Measurements from ENCODE around the gene NT5C3B. TPM values are rescaled to one million over a fixed set of nuclear protein-coding genes. Genes with fewer than 3 reads are reported as not detected.
"Not testable (repeated sequence)": the region's sequence is repeated elsewhere in the genome, so short reads cannot be mapped to it uniquely, and the experiment has no call there.

NT5C3B gene
- total and polyA plus RNA-seq, 2 experiments from 2014 or later: 59.3 to 69.8 TPM

DNA sequence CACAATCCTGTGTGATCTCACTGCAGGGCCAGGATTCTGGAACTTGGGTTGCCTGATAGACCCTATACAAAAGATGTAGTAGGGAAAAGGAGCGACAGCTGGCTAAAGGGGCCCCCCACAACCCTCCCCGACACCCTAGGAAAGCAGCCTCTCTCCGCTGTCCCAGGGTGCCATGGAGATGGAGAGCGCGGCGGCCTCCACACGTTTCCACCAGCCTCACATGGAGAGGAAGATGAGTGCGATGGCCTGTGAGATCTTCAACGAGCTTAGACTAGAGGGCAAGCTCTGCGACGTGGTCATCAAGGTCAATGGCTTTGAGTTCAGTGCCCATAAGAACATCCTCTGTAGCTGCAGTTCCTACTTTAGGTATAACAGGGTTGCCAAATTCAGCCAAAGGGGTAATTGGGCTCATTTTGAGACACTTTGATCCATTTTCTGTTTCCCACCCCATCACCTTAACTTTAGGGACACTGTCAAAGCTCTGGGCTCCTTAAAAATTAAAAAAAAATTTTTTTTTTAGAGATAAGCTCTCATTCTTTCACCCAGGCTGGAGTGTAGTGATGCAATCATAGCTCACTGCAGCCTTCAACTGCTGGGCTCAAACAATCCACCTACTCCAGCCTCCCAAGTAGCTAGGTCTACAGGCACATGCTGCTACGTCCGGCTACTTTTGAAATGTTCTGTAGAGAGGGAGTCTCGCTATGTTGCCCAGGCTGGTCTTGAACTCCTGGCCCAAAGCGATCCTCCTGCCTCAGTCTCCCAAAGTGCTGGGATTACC lies 1.9 kb upstream of the NT5C3B start, which contains the start of gene KLHL10:
KLHL10 (plus strand) TSS at position 65 of the 778 bp plus-strand sequence; CDS start at position 173, 108 bp downstream.
- Histone ChIP-seq H3K27me3 (replicated peaks; ENCODE audit: insufficient read depth) (no peaks in the 10 kb centered on the region), H3K4me1 (ENCODE audit: insufficient read depth) (0 out of 2 replicates have a peak, but pooled peaks cover 5% of the 10 kb centered on the region), H2AFZ (peak within 1 kb of the TSS; percentile 93), H3K9me3 (ENCODE audit: low read depth) (no peaks in the 10 kb centered on the region), H3K27ac (no peak within 1 kb of the TSS), H3K9ac (peak within 1 kb of the TSS; percentile 82), H3K9me2 (ENCODE audit: insufficient read depth) (no peaks in the 10 kb centered on the region), H3K79me2 (ENCODE audit: insufficient read depth) (peaks cover 16% of the 10 kb centered on the region), H3K4me3 (peak within 1 kb of the TSS; percentile 80), H4K20me1 (ENCODE audit: insufficient read depth) (no peaks in the 10 kb centered on the region), H3F3A (ENCODE audit: insufficient read depth) (no peaks in the 10 kb centered on the region), H3K4me2 (ENCODE audit: unreplicated experiment) (peak within 1 kb of the TSS; percentile 81), H3K36me3 (ENCODE audit: low read depth) (no peaks in the 10 kb centered on the region; the same call in 1 of the 2 replicates)
- WGBS, 2 experiments (ENCODE audit: low coverage in 1 of 2, low lambda C conversion rate in 2 of 2, missing lambda C conversion rate in 2 of 2): 92% methylated on average over 15 of the region's 15 CpGs
- in situ Hi-C loops (cut with MboI): no loop called here
- DNase-seq: no peak
- no peak for TF ChIP-seq EZH2 (IDR thresholded peaks at IDR 0.05; ENCODE audit: insufficient read depth, poor library complexity, severe bottlenecking)
- no peak for TF ChIP-seq EZH2phosphoT487 (IDR thresholded peaks at IDR 0.05; ENCODE audit: insufficient read depth, low read depth)

DNA sequence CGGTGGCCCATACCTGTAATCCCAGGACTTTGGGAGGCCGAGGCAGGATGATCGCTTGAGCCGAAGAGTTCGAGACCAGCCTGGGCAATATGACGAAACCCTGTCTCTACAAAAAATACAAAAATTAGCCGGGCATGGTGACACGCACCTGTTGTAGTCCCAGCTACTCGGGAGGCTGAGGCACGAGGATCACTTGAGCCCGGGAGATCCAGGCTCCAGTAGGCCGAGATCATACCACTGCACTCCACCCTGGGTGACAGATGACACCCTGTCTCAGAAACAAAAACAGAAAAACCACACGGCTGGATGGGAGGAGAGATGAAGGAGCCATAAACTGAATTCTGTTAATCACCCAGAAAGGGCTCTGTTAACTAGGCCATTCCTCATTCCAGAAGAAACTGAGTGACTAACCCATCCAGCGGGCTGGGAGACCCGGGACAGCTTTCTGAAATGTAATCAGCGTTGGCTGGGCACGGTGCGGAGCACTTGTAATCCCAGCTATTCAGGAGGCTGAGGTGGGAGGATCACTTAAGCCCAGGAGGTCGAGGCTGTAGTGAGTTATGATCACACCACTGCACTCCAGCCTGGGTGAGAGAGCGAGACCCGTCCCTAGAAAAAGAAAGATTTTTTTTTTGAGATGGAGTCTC lies 641 bp upstream of the NT5C3B start:
- DNase-seq: peak; percentile 38
- peak overlapping the region; percentile 82 for H3K9ac ChIP-seq
- 34 to 39% methylated on average over 21 of the region's 21 CpGs for WGBS, 2 experiments (ENCODE audit: low coverage in 1 of 2, low lambda C conversion rate in 2 of 2, missing lambda C conversion rate in 2 of 2)

DNA sequence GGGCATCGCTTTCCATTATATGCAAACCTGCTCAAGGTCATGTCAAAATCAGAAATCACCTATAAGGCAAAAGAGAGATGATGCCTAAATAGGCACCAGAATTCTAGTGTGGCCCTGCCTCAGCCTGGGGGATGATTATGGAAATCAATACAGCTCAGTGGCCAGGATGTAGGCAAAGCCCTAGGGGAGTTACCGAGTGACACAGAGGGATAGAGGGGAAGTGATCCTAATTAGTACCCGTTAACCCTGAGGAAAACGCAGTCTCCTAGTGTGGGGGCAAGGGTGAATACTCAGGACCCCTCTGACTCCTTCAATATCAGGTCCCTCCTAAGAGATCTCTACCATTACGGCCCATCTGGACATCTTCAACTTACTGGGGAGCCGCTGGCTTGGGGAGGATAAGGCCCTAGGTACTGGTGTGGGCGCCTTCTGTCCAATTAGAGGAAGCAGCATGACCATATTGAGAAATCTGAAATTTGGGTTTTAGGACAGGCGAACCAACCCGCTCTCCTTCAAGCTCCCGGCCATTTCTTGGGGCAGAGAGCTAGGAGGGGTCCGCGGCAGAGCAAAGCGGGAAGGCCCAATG lies 725 bp downstream of the NT5C3B start:
- Histone ChIP-seq H3K9me2 (ENCODE audit: insufficient read depth) (no peaks in the 10 kb centered on the region), H3K27me3 (replicated peaks; ENCODE audit: insufficient read depth) (no peaks in the 10 kb centered on the region), H3K36me3 (ENCODE audit: low read depth) (no peaks in the 10 kb centered on the region; the same call in 1 of the 2 replicates), H3K9me3 (ENCODE audit: low read depth) (no peaks in the 10 kb centered on the region), H3F3A (ENCODE audit: insufficient read depth) (no peaks in the 10 kb centered on the region), H3K4me1 (ENCODE audit: insufficient read depth) (0 out of 2 replicates have a peak, but pooled peaks cover 5% of the 10 kb centered on the region), H3K9ac (peak overlapping the region; percentile 82), H3K27ac (no peak overlapping the region), H4K20me1 (ENCODE audit: insufficient read depth) (no peaks in the 10 kb centered on the region), H2AFZ (peak overlapping the region; percentile 93), H3K4me2 (ENCODE audit: unreplicated experiment) (peak overlapping the region; percentile 82), H3K4me3 (peak overlapping the region; percentile 80), H3K79me2 (ENCODE audit: insufficient read depth) (peaks cover 16% of the 10 kb centered on the region)
- peak; percentile 39 for DNase-seq
- in situ Hi-C loops (cut with MboI): no loop called here
- WGBS, 2 experiments (ENCODE audit: low coverage in 1 of 2, low lambda C conversion rate in 2 of 2, missing lambda C conversion rate in 2 of 2): 15 to 19% methylated on average over 13 of the region's 13 CpGs
- TF ChIP-seq EZH2 (IDR thresholded peaks at IDR 0.05; ENCODE audit: insufficient read depth, poor library complexity, severe bottlenecking): no peak
- TF ChIP-seq EZH2phosphoT487 (IDR thresholded peaks at IDR 0.05; ENCODE audit: insufficient read depth, low read depth): no peak

More for the DNA sequence above, 641 bp upstream of the NT5C3B start:
- H3K27me3 ChIP-seq (replicated peaks; ENCODE audit: insufficient read depth): no peaks in the 10 kb centered on the region
- H3K9me2 ChIP-seq (ENCODE audit: insufficient read depth): no peaks in the 10 kb centered on the region
- no peaks in the 10 kb centered on the region for H3K9me3 ChIP-seq (ENCODE audit: low read depth)
- no peaks in the 10 kb centered on the region; the same call in 1 of the 2 replicates for H3K36me3 ChIP-seq (ENCODE audit: low read depth)
- peaks cover 16% of the 10 kb centered on the region for H3K79me2 ChIP-seq (ENCODE audit: insufficient read depth)
- no peaks in the 10 kb centered on the region for H4K20me1 ChIP-seq (ENCODE audit: insufficient read depth)
- TF ChIP-seq EZH2phosphoT487 (IDR thresholded peaks at IDR 0.05; ENCODE audit: insufficient read depth, low read depth) (no peak), EZH2 (IDR thresholded peaks at IDR 0.05; ENCODE audit: insufficient read depth, poor library complexity, severe bottlenecking) (no peak)
- H3F3A ChIP-seq (ENCODE audit: insufficient read depth): no peaks in the 10 kb centered on the region
- H3K4me3 ChIP-seq: peak overlapping the region; percentile 80
- in situ Hi-C loops (cut with MboI): no loop called here
- H3K27ac ChIP-seq: no peak overlapping the region
- H3K4me1 ChIP-seq (ENCODE audit: insufficient read depth): 0 out of 2 replicates have a peak, but pooled peaks cover 5% of the 10 kb centered on the region
- peak overlapping the region; percentile 81 for H3K4me2 ChIP-seq (ENCODE audit: unreplicated experiment)
- peak overlapping the region; percentile 93 for H2AFZ ChIP-seq

DNA sequence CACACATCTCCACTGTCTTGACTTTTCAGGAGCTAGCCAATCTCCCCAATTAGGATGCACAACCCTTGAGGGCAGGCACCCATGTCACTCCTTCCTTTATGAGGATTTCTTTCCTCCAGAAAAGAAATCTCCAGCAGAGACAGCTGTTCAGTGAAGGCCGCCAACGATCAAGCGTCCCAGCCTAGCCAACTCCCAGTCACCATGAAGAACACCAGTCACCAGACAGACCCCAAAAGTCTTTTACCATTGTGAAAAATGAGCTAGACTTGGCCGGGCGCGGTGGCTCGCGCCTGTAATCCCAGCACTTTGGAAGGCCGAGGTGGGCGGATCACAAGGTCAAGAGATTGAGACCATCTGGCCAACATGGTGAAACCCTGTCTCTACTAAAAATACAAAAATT lies 6.1 kb downstream of the NT5C3B start:
- H3K9me2 ChIP-seq (ENCODE audit: insufficient read depth); H3K9ac ChIP-seq; H3K79me2 ChIP-seq (ENCODE audit: insufficient read depth); in situ Hi-C loops (cut with MboI); DNase-seq; H3K4me2 ChIP-seq (ENCODE audit: unreplicated experiment); H3K36me3 ChIP-seq (ENCODE audit: low read depth); H4K20me1 ChIP-seq (ENCODE audit: insufficient read depth); H3K4me1 ChIP-seq (ENCODE audit: insufficient read depth); H3K27me3 ChIP-seq (replicated peaks; ENCODE audit: insufficient read depth); H3K27ac ChIP-seq; H3K4me3 ChIP-seq; H2AFZ ChIP-seq; H3K9me3 ChIP-seq (ENCODE audit: low read depth); H3F3A ChIP-seq (ENCODE audit: insufficient read depth): not testable (repeated sequence)
- 88% methylated on average over 10 of the region's 10 CpGs for WGBS, 2 experiments (ENCODE audit: low coverage in 1 of 2, low lambda C conversion rate in 2 of 2, missing lambda C conversion rate in 2 of 2)

Measured in GM23248 (cell line).